Esophagus (tissue), 2 donors: ENCODE data around the gene MYCN. TPM values are rescaled to one million over a fixed set of nuclear protein-coding genes. Genes with fewer than 3 reads are reported as not detected.

Experiments used
- H3K27ac ChIP-seq, 2 donors: one replicate each; pipeline ENCODE4 v1.5.1; 2013; ENCODE audit warnings: low read depth in 2 of 2, mild to moderate bottlenecking in 2 of 2, inconsistent platforms in 1 of 2, low read length in 1 of 2, moderate library complexity in 1 of 2
- H3K27me3 ChIP-seq, 2 donors: one replicate each; pipeline ENCODE4 v1.6.1; 2013; ENCODE audit warnings: low read length in 2 of 2, control low read depth in 1 of 2, mild to moderate bottlenecking in 1 of 2; ENCODE audit not compliant: insufficient read depth in 2 of 2, control insufficient read depth in 1 of 2
- H3K36me3 ChIP-seq, 2 donors: one replicate each; pipeline ENCODE4 v1.6.1; 2013; ENCODE audit warnings: low read length in 1 of 2; ENCODE audit not compliant: control insufficient read depth in 2 of 2, insufficient read depth in 2 of 2
- H3K4me1 ChIP-seq, 2 donors: one replicate each; pipeline ENCODE4 v1.6.1; 2013; ENCODE audit warnings: low read length in 1 of 2; ENCODE audit not compliant: control insufficient read depth in 2 of 2, insufficient read depth in 2 of 2
- H3K4me3 ChIP-seq, 2 donors: one replicate each; pipeline ENCODE4 v1.5.1; 2013; ENCODE audit warnings: low read length in 2 of 2, mild to moderate bottlenecking in 2 of 2, low read depth in 1 of 2, moderate library complexity in 1 of 2
- H3K9me3 ChIP-seq, 2 donors: one replicate each; pipeline ENCODE4 v1.6.1; 2013; ENCODE audit warnings: mild to moderate bottlenecking in 2 of 2, low read depth in 1 of 2, low read length in 1 of 2, moderate library complexity in 1 of 2; ENCODE audit not compliant: control insufficient read depth in 2 of 2, insufficient read depth in 1 of 2
- WGBS, 2 donors: extraction: QIAGEN DNeasy Blood & Tissue Kit; methylation state at CpG; one replicate each; pipeline ENCODE4 v1.1.7; 2013; 5-methylcytosine and 5-hydroxymethylcytosine counted together
- polyA plus RNA-seq, 2 donors: library from polyadenylated mRNA; stranded (reverse); fragments of 200-250 nt; gene quantifications; one replicate each; pipeline ENCODE4 v1.2.3, GENCODE V29; 2013
- donor health status: healthy with polysubstance abuse.
- donor health status: Bipolar disorder and iron deficiency.

Gene MYCN
- polyA plus RNA-seq, 2 donors = 0.49 to 0.51 TPM

DNA sequence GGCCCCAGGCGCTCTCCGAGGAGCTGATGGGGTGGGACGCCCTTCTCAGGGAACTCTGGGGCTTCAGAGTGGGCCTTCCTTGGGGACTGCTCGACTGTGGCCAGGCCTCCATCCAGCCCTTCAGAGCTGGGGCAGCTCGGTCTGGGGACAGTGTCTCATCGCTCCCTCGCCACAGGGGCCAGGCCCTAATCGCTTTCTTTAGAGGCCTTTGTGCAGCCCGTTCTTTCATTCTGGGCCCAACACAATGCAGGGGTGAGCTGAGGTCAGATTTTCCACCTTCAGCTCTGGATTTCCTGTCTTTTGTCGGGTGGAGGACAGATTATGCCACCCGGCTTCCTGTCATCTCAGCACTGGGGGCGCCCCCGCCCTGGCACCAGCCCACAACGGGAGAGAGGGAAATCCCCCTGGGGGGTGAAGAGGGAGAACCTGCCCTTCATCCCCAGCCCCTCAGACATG, 25.2 kb downstream of the MYCN start:
- no peaks in the 10 kb centered on the region for H3K36me3 ChIP-seq
- no peak overlapping the region for H3K4me3 ChIP-seq
- H3K27ac ChIP-seq = peak overlapping the region in 1 of 2 donors; percentile 6
- H3K9me3 ChIP-seq = no peaks in the 10 kb centered on the region
- peaks cover 5 to 9% of the 10 kb centered on the region in 2 donors for H3K4me1 ChIP-seq
- 69 to 74% methylated on average over 14 of the region's 14 CpGs for WGBS, 2 donors
- H3K27me3 ChIP-seq = no peaks in the 10 kb centered on the region

DNA sequence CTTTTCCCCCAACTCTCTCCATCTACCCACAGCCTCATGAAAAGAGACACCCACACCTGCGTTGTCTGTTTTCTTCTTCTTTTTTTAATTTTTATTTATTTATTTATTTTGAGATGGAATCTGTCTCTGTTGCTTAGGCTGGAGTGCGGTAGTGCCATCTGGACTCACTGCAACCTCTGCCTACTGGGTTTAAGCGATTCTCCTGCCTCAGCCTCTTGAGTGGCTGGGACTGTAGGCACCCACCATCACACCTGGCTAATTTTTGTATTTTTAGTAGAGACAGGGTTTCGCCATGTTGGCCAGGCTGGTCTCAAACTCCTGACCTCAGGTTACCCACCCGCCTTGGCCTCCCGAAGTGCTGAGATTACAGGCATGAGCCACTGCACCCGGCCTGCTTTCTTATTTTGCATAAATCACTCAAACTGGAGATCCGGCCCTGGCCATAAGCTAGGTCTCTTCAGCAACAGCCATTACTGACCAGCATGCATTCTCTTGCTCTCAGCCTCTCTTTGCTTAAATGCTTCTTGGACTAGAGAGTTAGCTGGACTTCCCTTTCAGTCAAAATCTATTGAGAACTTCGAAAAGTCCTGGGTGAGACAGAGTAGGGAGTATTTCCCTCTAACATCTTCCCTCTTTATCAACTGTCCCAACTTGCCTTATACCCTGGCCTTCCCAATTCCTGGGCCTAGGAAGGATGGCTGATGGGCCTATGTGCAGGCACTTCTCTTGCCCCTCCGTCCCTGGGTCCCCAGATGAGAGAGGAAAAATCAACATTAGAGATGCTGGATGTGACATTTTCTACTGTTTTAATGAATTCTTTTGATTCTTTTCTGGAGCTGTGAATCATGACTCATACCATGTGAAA, 27.3 kb downstream of the MYCN start:
- WGBS, 2 donors = 89 to 91% methylated on average over 10 of the region's 10 CpGs
- Histone ChIP-seq H3K27ac (no peak overlapping the region), H3K27me3 (no peaks in the 10 kb centered on the region), H3K9me3 (no peaks in the 10 kb centered on the region), H3K4me1 (peaks cover 5 to 9% of the 10 kb centered on the region in 2 donors), H3K4me3 (no peak overlapping the region), H3K36me3 (no peaks in the 10 kb centered on the region)

DNA sequence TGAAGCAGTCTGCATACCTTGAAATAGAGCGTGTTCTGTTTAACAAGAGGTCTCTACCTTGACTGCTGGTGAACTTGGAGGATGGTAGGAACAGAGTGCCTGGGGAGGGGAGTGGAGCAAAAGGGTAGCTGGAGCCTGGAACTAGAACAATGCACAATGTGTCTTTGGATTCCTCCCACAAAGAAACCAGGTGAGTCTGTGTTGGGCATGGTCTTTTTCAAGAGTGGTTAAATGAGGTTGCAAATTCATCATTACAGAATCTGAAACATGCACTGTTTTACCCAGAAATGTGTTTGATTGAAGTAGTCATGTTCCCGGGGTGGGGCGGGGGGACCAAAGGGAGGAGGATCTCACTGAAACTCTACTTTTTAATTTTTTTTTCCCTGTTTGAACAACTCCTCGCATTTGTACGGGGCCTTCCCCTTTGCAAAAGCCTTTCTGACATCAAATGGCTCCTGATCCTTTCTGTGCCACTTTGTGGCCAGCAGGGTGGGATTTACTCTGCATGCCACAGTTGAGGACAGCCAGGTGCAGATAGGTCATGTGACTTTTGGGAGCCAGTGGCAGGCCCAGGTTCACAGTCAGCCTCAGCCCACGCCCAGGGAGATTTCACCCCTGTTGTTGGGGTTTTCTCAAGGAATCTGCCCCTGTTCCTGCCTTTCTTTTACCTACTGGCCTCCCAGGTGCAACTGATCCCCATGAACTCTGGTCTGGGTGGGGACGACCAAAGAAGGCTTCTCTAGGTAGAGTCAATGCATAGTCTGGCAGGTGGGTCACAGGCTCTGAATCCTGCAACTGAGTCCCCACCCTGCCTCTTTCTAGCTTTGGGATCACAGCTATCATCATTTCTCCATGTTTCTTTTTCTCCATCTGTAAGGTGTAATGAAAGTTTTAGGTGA, 28.2 kb downstream of the MYCN start:
- H3K36me3 ChIP-seq = no peaks in the 10 kb centered on the region
- no peaks in the 10 kb centered on the region for H3K9me3 ChIP-seq
- no peak overlapping the region for H3K27ac ChIP-seq
- WGBS, 2 donors = 85 to 86% methylated on average over 7 of the region's 7 CpGs
- H3K27me3 ChIP-seq = no peaks in the 10 kb centered on the region
- no peak overlapping the region for H3K4me3 ChIP-seq
- H3K4me1 ChIP-seq = peaks cover 5 to 9% of the 10 kb centered on the region in 2 donors

DNA sequence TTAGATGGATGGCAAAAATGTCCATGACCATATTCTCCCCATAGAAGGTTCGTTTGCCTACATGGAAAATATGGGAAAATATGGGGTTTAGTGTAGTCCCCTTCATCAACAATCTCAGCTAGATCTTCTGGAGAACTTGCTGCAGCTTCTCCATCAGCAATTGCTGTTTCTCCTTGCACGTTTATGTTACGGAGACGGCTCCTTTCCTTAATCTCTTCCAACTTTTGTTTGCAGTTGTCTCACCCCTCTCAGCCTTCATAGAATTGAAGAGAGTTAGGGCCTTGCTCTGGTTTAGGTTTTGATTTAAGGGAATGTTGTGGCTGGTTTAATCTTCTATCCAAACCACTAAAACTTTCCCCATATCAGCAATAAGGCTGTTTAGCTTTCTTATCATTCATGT, 28.9 kb downstream of the MYCN start:
- Histone ChIP-seq H3K27ac (no peak overlapping the region), H3K36me3 (no peaks in the 10 kb centered on the region), H3K9me3 (no peaks in the 10 kb centered on the region), H3K4me3 (no peak overlapping the region), H3K4me1 (peaks cover 2 to 6% of the 10 kb centered on the region in 2 donors), H3K27me3 (no peaks in the 10 kb centered on the region)
- WGBS, 2 donors = 80 to 81% methylated on average over 4 of the region's 4 CpGs

DNA sequence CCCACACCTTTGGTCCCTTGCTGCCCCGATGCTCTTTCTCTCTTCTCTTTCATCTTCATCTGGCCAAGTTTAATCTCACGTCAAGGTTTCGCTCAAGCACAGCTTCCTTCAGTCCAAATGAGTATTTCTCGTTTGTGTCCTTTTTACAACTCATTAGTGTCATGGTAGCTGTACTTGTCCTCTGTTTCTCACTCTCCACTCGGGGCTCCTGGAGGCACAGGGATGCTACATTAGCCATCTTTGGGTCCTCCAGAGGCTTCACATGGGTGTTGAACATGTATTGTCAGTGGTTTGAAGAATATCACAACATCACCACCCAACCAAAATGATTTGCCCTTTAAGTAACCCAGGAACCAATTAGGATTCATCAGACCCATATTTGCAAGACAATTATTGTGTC, 30.4 kb downstream of the MYCN start:
- Histone ChIP-seq H3K4me1 (peaks cover 0 to 1% of the 10 kb centered on the region in 2 donors), H3K4me3 (no peak overlapping the region), H3K27me3 (no peaks in the 10 kb centered on the region), H3K27ac (no peak overlapping the region), H3K9me3 (no peaks in the 10 kb centered on the region), H3K36me3 (no peaks in the 10 kb centered on the region)
- 87 to 88% methylated on average over 5 of the region's 5 CpGs for WGBS, 2 donors

DNA sequence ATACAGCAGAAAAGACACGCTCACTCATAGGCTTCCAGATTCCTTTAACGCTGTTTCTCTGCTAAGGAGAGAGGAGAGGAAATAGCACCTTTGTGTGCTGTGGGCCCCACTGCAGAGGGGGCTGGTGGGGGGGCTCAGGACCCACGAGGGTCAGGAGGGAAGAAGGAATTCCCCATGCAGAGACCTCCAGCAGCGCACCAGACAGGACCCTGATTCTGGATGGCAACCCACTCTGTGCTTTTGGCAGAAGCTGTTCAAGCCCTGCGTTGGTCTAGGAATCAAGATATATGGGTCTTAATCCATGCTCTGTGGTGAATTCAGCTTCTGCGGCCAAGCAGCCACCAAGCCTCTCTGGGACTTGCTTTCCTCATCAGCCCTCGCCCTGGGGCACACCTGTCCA, 31.0 kb downstream of the MYCN start:
- H3K27me3 ChIP-seq = no peaks in the 10 kb centered on the region
- WGBS, 2 donors = 67% methylated on average over 7 of the region's 7 CpGs

DNA sequence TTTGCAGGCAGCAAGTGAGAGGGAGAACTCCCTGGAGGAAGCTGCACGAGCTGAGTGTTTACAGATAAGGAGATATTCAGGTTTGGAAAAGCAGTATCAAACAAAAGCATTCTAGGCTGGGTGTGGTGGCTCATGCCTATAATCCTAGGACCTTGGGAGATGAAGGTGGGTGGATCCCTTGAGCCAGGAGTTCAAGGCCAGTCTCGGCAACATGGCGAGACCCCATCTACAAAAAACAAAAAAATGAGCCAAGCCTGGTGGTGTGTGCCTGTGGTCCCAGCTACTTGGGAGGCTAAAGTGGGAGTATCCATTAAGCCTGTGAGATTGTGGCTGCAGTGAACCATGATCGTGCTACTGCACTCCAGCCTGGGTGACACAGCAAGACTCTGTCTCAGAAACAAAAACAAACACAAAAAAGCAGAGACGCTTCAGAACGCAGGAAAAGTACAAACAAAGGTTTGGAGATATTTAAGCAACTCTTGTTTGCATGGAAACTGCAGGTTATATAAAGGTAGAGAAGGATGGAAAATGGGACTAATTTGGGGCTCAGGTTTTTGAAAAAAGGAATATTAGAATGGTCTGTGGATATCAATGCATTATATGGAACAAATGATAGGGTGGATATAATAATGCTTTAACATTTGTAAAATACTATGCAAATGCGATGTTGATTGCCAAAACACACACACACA, 31.6 kb downstream of the MYCN start:
- Histone ChIP-seq H3K27me3 (no peaks in the 10 kb centered on the region), H3K27ac (no peak overlapping the region), H3K9me3 (no peaks in the 10 kb centered on the region), H3K36me3 (no peaks in the 10 kb centered on the region), H3K4me3 (no peak overlapping the region), H3K4me1 (no peaks in the 10 kb centered on the region)
- 74 to 82% methylated on average over 7 of the region's 7 CpGs for WGBS, 2 donors

More for the DNA sequence above, 31.0 kb downstream of the MYCN start:
- Histone ChIP-seq H3K4me1 (no peaks in the 10 kb centered on the region), H3K4me3 (no peak overlapping the region), H3K36me3 (no peaks in the 10 kb centered on the region), H3K27ac (no peak overlapping the region), H3K9me3 (no peaks in the 10 kb centered on the region)

DNA sequence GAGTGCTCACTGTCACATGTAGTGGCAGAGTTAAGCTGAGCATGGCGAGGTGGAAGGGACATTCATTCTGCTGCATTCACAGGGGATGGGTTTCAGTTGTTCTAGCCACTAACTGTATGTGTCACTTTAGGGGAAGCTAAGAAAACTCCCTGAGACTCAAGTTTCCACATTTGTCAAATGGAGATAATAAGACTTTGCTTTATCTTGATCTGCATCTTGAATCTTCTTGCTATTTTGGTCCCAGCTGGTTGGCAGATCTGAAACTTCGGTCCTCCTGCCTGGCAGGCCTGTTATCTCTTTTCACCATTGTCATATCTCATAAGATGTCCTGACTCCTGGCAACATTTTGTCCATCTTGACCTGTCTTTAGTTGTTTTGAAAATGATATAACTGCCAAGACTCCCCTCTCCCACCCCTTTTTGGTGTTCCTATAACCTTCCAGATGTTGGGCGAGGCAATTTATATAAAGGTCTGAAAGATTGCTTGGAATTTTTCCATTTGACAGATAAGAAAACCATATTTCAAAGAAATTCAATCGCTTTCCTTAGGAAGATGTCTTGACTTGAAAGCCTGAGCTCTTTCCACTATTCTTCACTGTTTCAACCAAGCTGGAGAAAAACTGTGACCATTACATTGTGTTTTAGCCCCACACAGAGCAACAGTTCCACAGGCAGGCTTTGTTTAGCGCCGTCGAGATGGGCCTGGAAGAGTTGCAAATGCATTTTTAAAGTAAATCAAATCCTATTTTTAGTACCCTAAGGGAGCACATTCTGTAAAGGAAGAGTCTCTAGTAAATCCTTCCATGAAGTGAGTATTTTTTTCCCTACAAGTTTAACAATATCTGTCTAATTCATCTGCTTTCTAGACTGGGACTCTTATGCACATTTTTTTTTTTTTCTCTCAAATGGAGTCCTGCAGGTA, 33.4 kb downstream of the MYCN start:
- H3K36me3 ChIP-seq = no peaks in the 10 kb centered on the region
- H3K27me3 ChIP-seq = no peaks in the 10 kb centered on the region
- H3K4me1 ChIP-seq = no peaks in the 10 kb centered on the region
- 78 to 81% methylated on average over 7 of the region's 7 CpGs for WGBS, 2 donors
- H3K27ac ChIP-seq = no peak overlapping the region
- no peak overlapping the region for H3K4me3 ChIP-seq
- H3K9me3 ChIP-seq = no peaks in the 10 kb centered on the region
